Measurements from ENCODE around the gene IL12RB2.

- TF ChIP-seq CTCF (IDR thresholded peaks at IDR 0.05): no peak
- TF ChIP-seq POLR2A (IDR thresholded peaks at IDR 0.05): no peak
These were observed 28.5 kb downstream of the IL12RB2 start for GRCh38 chr1:67336157-67336556.
